Measurements from ENCODE around the gene NPTXR.

- no peak for TF ChIP-seq CTCF (IDR thresholded peaks at IDR 0.05 in 8 of 11, conservative IDR thresholded peaks at IDR 0.05 in 3 of 11)
- no peak for TF ChIP-seq POLR2A (IDR thresholded peaks at IDR 0.05)
These were observed 8.8 kb downstream of the NPTXR start for GRCh38 chr22:38834991-38835390.

Data from spleen (tissue), 7 donors.